AG04450 (cell line): ENCODE data around the gene TBXA2R. TPM values are rescaled to one million over a fixed set of nuclear protein-coding genes. Genes with fewer than 3 reads are reported as not detected.
A peak's percentile ranks its signal among the peaks of the same experiment; 100 is the strongest.

Source experiments
- CTCF ChIA-PET: fragments of 300-600, 350-600 bp; formaldehyde crosslinking; extraction: SDS; loops from one replicate; lab custom pipeline; 2022; ENCODE audit warnings: antibody characterized with exemption, inconsistent platforms; lab: Charles Lee
- POLR2A ChIA-PET: fragments of 350-600 bp; formaldehyde crosslinking; extraction: SDS; loops from one replicate; lab custom pipeline; 2021; ENCODE audit warnings: antibody characterized with exemption, inconsistent platforms; lab: Yijun Ruan, JAX
- DNase-seq: peaks from one replicate; pipeline ENCODE4 v3.0.0-alpha.2; 2011; ENCODE audit warnings: low read depth, low spot score
- H3K27ac ChIP-seq: one replicate; pipeline ENCODE4 v1.5.1; 2012; ENCODE audit warnings: low read depth, low read length, control low read depth
- H3K27me3 ChIP-seq: one replicate; pipeline ENCODE4 v1.6.0; 2012; ENCODE audit warnings: low read length; ENCODE audit not compliant: control insufficient read depth, insufficient read depth
- H3K4me3 ChIP-seq: 2 replicates; pipeline ENCODE4 v1.5.1; 2011; ENCODE audit warnings: mild to moderate bottlenecking, low read depth, low read length, control low read depth
- H3K9me3 ChIP-seq: 2 replicates; pipeline ENCODE4 v1.5.1; 2012; ENCODE audit warnings: low read length; ENCODE audit not compliant: control insufficient read depth, insufficient read depth
- CTCF ChIP-seq: IDR thresholded peaks from 2 replicates; pipeline ENCODE4 v1.5.1; 2011; ENCODE audit warnings: low read depth, low read length, control low read depth, inconsistent platforms
- polyA plus RNA-seq: library from polyadenylated mRNA; depleted of rRNA; stranded (reverse); fragments of >200 nt; gene quantifications from 2 replicates; pipeline ENCODE4 v1.2.3, GENCODE V29; 2011

TBXA2R gene
- polyA plus RNA-seq, 1 experiment = 0.84 TPM

DNA sequence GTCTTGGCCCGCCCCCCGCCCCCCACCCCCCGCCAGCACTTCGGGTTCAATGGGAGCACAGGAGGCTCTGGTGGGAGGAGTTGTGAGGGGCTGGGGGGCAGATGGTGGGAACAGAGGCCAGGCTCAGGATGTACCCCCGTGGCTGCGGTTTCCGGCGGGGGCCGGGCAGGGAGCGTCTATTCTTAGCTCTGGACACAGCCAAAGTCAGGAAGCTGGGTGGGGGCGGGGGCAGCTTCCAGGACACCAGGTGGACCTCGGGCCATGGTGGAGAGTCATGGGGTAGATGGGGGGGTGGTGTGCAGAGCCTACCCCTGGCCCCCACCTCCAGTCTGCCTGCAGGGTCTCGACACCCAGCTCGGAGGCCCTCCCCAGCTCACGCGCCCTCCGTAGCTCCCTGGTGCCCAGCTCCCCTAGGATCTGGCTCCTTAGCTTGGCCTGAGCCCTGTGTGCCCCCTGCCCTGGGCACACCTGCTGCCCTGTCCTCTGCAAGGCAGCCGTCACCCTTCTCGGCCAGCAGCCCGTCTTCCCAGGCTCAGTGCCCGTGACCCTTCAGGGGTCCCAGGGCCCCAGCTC, 2.2 kb upstream of the TBXA2R start:
- DNase-seq = no peak
- ChIA-PET POLR2A (no interaction called here), CTCF (no interaction called here)
- no peak overlapping the region for H3K4me3 ChIP-seq
- peaks cover 25% of the 10 kb centered on the region; the same call in 1 of the 2 replicates for H3K9me3 ChIP-seq
- TF ChIP-seq CTCF = no peak
- no peaks in the 10 kb centered on the region for H3K27me3 ChIP-seq
- no peak overlapping the region for H3K27ac ChIP-seq

GRCh38 chr19:3608079-3608641, 1.5 kb upstream of the TBXA2R start:
- CTCF ChIA-PET = interaction anchor here (0.8 to 1.0 kb wide), 3 partner anchors 10 to 63 kb away, joined by 3 to 4 read pairs (median 3); no protein-coding TSS in a partner anchor
- Histone ChIP-seq H3K9me3 (peaks cover 25% of the 10 kb centered on the region; the same call in 1 of the 2 replicates), H3K27me3 (no peaks in the 10 kb centered on the region), H3K4me3 (peak overlapping the region; percentile 72; the same call in 1 of the 2 replicates), H3K27ac (peak overlapping the region; percentile 11)
- no peak for TF ChIP-seq CTCF
- POLR2A ChIA-PET = interaction anchor here (1.6 kb wide), 1 partner anchor 28 kb away, joined by 3 read pairs; no protein-coding TSS in a partner anchor
- no peak for DNase-seq

DNA sequence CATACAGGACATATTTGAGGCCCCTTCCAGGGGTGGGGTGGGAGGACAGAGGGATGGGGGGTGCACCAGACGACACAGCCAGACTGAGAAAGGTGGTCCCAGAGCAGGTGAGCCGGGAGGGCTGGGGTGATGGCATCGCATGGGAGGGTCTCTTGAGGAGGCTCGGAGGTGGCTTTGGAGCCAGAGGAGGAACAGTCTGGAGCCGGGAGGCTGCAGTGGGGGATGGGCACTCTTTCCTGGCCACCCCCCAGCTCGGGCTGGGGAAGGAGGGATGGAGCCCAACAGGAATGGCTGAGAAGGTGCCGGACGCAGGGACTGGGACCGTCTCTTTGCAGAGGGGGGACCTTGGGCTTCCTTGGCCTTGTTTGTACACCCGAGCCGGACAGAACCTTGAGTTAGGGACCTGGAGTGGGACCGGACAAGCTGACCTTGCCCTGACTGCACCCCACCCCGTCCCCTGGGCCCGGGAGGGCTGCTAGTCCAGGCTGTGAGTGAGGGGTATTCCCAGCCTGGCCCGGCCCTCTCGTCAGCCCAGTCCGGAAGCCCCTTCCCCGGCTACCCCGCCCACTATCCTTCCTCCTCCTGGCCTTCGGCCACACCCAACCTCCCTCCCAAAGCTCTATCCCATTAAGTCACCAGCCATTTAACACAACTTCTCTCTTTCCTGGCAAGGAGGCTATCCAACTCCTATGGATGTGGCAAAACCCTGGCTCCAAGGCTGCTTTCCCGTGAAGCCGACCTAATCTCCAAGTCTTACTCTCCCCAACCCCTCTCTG, 816 bp upstream of the TBXA2R start:
- peak overlapping the region; percentile 72 for H3K4me3 ChIP-seq
- no peak for DNase-seq
- peaks cover 22% of the 10 kb centered on the region; the same call in 1 of the 2 replicates for H3K9me3 ChIP-seq
- TF ChIP-seq CTCF = no peak
- POLR2A ChIA-PET = interaction anchor here (1.6 kb wide), 1 partner anchor 27 kb away, joined by 3 read pairs; no protein-coding TSS in a partner anchor
- no peaks in the 10 kb centered on the region for H3K27me3 ChIP-seq
- peak overlapping the region; percentile 11 for H3K27ac ChIP-seq
- CTCF ChIA-PET = interaction anchor here (0.8 to 1.0 kb wide), 3 partner anchors 10 to 62 kb away, joined by 3 to 4 read pairs (median 3); no protein-coding TSS in a partner anchor

DNA sequence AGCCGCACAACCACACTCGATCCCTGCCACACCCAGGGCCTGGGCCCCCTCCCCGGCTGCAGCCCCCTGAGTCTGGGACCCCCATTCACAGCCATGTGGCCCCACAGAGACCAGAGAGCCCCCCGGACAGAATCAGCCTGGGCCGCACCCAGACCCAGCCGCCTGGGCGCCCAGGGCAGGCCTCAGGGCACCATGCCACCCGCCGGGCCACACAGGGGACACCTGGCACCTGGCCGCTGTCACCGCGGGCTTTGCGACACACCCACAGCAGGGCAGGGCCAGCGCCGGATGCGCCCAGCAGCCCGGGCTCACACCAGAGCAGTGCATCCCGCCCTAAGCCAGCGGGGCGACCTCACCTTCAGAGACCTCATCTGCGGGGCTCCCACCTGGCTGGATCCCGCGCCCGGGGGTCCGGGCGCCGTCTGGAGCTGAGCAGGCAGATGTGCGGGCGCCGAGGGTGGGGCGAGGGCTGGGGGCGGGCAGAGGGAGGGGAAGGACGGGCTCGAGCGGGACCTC, 443 bp downstream of the TBXA2R start:
- ChIA-PET POLR2A (no interaction called here), CTCF (no interaction called here)
- TF ChIP-seq CTCF = no peak
- Histone ChIP-seq H3K4me3 (peak overlapping the region; percentile 72), H3K27me3 (no peaks in the 10 kb centered on the region), H3K27ac (no peak overlapping the region), H3K9me3 (peaks cover 10% of the 10 kb centered on the region; the same call in 1 of the 2 replicates)
- no peak for DNase-seq
